BE2C (cell line): ENCODE data around the gene RNF214.

Experiments
- DNase-seq: peaks from one replicate; pipeline ENCODE4 v3.0.0-alpha.2; 2020
- H3K27me3 ChIP-seq: fragments of 250-450 bp; sonication (Bioruptor Pico); 2 replicates; pipeline ENCODE4 v1.5.1; 2020; ENCODE audit warnings: mild to moderate bottlenecking
- H3K36me3 ChIP-seq: fragments of 250-450 bp; sonication (Bioruptor Pico); 2 replicates; pipeline ENCODE4 v1.5.1; 2020; ENCODE audit warnings: mild to moderate bottlenecking
- H3K4me1 ChIP-seq: fragments of 250-450 bp; sonication (Bioruptor Pico); 2 replicates; pipeline ENCODE4 v1.5.1; 2020
- H3K4me3 ChIP-seq: 2 replicates; pipeline ENCODE4 v1.5.1; 2011; ENCODE audit warnings: low read depth, low read length
- H3K9me3 ChIP-seq: fragments of 250-450 bp; sonication (Bioruptor Pico); 2 replicates; pipeline ENCODE4 v1.5.1; 2020
- CTCF ChIP-seq: IDR thresholded peaks from 2 replicates; pipeline ENCODE4 v1.5.1; 2012; ENCODE audit warnings: mild to moderate bottlenecking, low read depth, low read length

RNF214 gene

GRCh38 chr11:117199916-117200812, 32.3 kb upstream of the RNF214 start:
- peaks cover 2% of the 10 kb centered on the region for H3K36me3 ChIP-seq
- no peak for DNase-seq
- H3K27me3 ChIP-seq: no peaks in the 10 kb centered on the region
- H3K9me3 ChIP-seq: no peaks in the 10 kb centered on the region
- H3K4me3 ChIP-seq: no peak overlapping the region
- no peaks in the 10 kb centered on the region for H3K4me1 ChIP-seq
- no peak for TF ChIP-seq CTCF

GRCh38 chr11:117200813-117201657, 31.4 kb upstream of the RNF214 start:
- no peak for DNase-seq
- no peaks in the 10 kb centered on the region for H3K9me3 ChIP-seq
- H3K4me3 ChIP-seq: no peak overlapping the region
- peaks cover 6% of the 10 kb centered on the region for H3K36me3 ChIP-seq
- H3K27me3 ChIP-seq: no peaks in the 10 kb centered on the region
- H3K4me1 ChIP-seq: no peaks in the 10 kb centered on the region
- TF ChIP-seq CTCF: no peak

GRCh38 chr11:117201658-117202305, 30.7 kb upstream of the RNF214 start:
- TF ChIP-seq CTCF: no peak
- Histone ChIP-seq H3K4me3 (no peak overlapping the region), H3K36me3 (peaks cover 6% of the 10 kb centered on the region)

GRCh38 chr11:117202386-117203068, 29.9 kb upstream of the RNF214 start:
- Histone ChIP-seq H3K36me3 (peaks cover 6% of the 10 kb centered on the region), H3K27me3 (no peaks in the 10 kb centered on the region), H3K9me3 (no peaks in the 10 kb centered on the region), H3K4me1 (no peaks in the 10 kb centered on the region), H3K4me3 (no peak overlapping the region)
- TF ChIP-seq CTCF: no peak
- DNase-seq: no peak

More at GRCh38 chr11:117201658-117202305, 30.7 kb upstream of the RNF214 start:
- no peaks in the 10 kb centered on the region for H3K27me3 ChIP-seq
- DNase-seq: no peak
- no peaks in the 10 kb centered on the region for H3K4me1 ChIP-seq
- H3K9me3 ChIP-seq: no peaks in the 10 kb centered on the region

GRCh38 chr11:117203069-117203407, 29.4 kb upstream of the RNF214 start:
- Histone ChIP-seq H3K36me3 (peaks cover 6% of the 10 kb centered on the region), H3K4me1 (no peaks in the 10 kb centered on the region), H3K4me3 (no peak overlapping the region), H3K9me3 (no peaks in the 10 kb centered on the region), H3K27me3 (no peaks in the 10 kb centered on the region)
- TF ChIP-seq CTCF: no peak
- no peak for DNase-seq
